Stimulated activated naive B cell treated with anti-CD40 and anti-IgM and Interleukin-4, amounts not matched to agents 10 μg/mL and 1 μg/mL and 100 μg/mL, for 72 hours (primary cell): ENCODE results near the gene ARPC5.

Experiments
- ATAC-seq, 2 donors: fragments of 150-1000 bp; cut with Tn5 transposase; replicated peaks; 2 replicates each; pipeline ENCODE4 v1.10.0; 2021; ENCODE audit warnings: moderate library complexity in 1 of 2
- DNase-seq: peaks from one replicate; pipeline ENCODE4 v3.0.0; 2021
- H3K27ac Mint-ChIP-seq: one replicate; pipeline ENCODE4 v1.8.0; 2022; ENCODE audit warnings: mild to moderate bottlenecking, mixed read lengths
- H3K27me3 Mint-ChIP-seq, 2 donors: one replicate each; pipeline ENCODE4 v1.8.0; 2022; ENCODE audit warnings: mixed read lengths in 2 of 2
- H3K36me3 Mint-ChIP-seq, 2 donors: one replicate each; pipeline ENCODE4 v1.8.0; 2022; ENCODE audit warnings: mixed read lengths in 2 of 2, mild to moderate bottlenecking in 1 of 2
- H3K4me1 Mint-ChIP-seq, 2 donors: one replicate each; pipeline ENCODE4 v1.8.0; 2022; ENCODE audit warnings: mixed read lengths in 2 of 2, mild to moderate bottlenecking in 1 of 2
- H3K4me3 Mint-ChIP-seq, 2 donors: one replicate each; pipeline ENCODE4 v1.8.0; 2022; ENCODE audit warnings: mild to moderate bottlenecking in 2 of 2, mixed read lengths in 2 of 2, moderate library complexity in 1 of 2
- H3K9me3 Mint-ChIP-seq, 2 donors: one replicate each; pipeline ENCODE4 v1.8.0; 2022; ENCODE audit warnings: mixed read lengths in 2 of 2, mild to moderate bottlenecking in 1 of 2

ARPC5 gene

DNA sequence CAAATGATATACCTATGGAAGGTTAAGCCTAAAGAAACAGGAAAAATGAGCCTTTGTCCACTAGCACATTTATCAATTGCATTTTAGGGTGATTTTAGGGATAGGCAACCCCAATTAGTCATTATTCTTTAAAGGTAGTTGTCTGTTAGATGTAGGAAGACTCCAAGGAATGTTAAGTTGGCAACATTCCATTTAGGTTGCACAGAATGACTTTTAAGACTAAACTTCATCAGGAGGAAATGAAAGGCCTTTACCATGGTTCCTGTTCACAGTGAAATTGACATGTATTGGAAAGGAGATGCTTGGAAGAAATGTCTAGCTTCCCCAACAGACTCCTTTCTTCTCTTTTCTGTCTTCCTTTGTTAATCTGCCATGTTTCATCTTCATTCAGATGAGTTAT lies 19.1 kb upstream of the ARPC5 start:
- Mint-ChIP-seq H3K27ac (no peak overlapping the region), H3K4me3 (no peak overlapping the region), H3K36me3 (no peaks in the 10 kb centered on the region), H3K27me3 (peaks cover 7 to 8% of the 10 kb centered on the region in 2 donors), H3K9me3 (no peaks in the 10 kb centered on the region), H3K4me1 (peaks cover 2 to 8% of the 10 kb centered on the region in 2 donors)
- DNase-seq, result no peak
- ATAC-seq, result no peak

DNA sequence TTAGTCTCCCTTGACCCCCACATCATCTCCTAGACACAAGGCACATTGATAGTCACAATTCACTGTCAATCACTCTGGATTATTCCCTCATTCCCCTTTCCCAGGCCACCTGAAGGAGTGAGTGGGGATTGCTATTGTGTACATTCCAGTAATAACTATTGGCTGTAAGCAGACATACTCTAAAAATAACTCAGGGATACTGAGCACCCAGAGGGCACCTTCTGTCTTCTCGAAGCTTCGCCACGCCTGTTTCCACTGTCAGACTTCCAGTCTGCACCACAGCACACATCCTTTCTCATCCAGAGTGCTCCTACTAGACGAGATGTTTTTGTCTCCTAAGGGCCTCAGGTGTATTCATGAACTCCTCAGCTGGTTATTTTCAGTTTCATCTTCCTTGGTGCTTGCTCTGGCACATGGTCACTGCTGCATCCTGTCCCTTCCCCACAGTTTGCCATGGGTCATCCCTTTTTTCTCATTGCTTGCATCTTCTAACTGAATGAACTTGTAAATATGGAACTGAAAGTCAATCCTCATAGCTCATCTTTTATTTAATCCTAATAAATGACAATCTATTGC lies 18.4 kb upstream of the ARPC5 start:
- H3K4me1 Mint-ChIP-seq, result peaks cover 2 to 8% of the 10 kb centered on the region in 2 donors
- peaks cover 7 to 8% of the 10 kb centered on the region in 2 donors for H3K27me3 Mint-ChIP-seq
- no peaks in the 10 kb centered on the region for H3K9me3 Mint-ChIP-seq
- no peaks in the 10 kb centered on the region for H3K36me3 Mint-ChIP-seq
- ATAC-seq (no peak), DNase-seq (no peak)
- no peak overlapping the region for H3K4me3 Mint-ChIP-seq
- H3K27ac Mint-ChIP-seq, result no peak overlapping the region

DNA sequence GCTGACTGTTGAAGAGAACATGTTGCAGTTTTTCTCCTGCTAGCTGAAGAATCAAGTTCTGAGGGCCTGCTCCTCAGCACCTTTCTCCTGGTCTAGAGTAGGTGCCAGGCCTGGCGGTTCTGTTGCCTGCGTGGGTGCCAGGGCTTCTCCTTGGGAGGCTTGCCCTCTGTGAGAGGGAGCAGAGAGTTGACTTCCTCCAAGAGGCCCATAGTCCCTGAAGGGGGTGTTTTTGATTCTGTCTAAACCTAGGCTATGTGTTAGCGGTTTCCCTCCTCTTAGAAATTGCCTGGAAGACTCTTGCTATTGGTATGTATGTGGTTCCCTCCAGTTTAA lies 17.8 kb upstream of the ARPC5 start:
- H3K4me1 Mint-ChIP-seq, result peaks cover 2 to 8% of the 10 kb centered on the region in 2 donors
- H3K27ac Mint-ChIP-seq, result no peak overlapping the region
- DNase-seq (no peak), ATAC-seq (no peak)
- peaks cover 7 to 10% of the 10 kb centered on the region in 2 donors for H3K27me3 Mint-ChIP-seq
- no peak overlapping the region for H3K4me3 Mint-ChIP-seq
- no peaks in the 10 kb centered on the region for H3K36me3 Mint-ChIP-seq
- H3K9me3 Mint-ChIP-seq, result no peaks in the 10 kb centered on the region

GRCh38 chr1:183652547-183653461 lies 17.2 kb upstream of the ARPC5 start, which contains the start of gene APOBEC4:
TSS of gene APOBEC4 (minus strand) at chr1:183653316. CDS start at chr1:183648781, 4,535 bp downstream.
- no peak for DNase-seq
- Mint-ChIP-seq H3K4me3 (no peak within 1 kb of the TSS), H3K9me3 (no peaks in the 10 kb centered on the region), H3K27ac (no peak within 1 kb of the TSS), H3K36me3 (no peaks in the 10 kb centered on the region), H3K4me1 (peaks cover 2 to 8% of the 10 kb centered on the region in 2 donors), H3K27me3 (peaks cover 11 to 16% of the 10 kb centered on the region in 2 donors)
- no peak for ATAC-seq

- H3K4me3 Mint-ChIP-seq, result no peak overlapping the region
- DNase-seq (no peak), ATAC-seq (no peak)
- peaks cover 14 to 17% of the 10 kb centered on the region in 2 donors for H3K27me3 Mint-ChIP-seq
- H3K9me3 Mint-ChIP-seq, result no peaks in the 10 kb centered on the region
- H3K27ac Mint-ChIP-seq, result no peak overlapping the region
- peaks cover 2 to 8% of the 10 kb centered on the region in 2 donors for H3K4me1 Mint-ChIP-seq
- no peaks in the 10 kb centered on the region for H3K36me3 Mint-ChIP-seq
Measured at GRCh38 chr1:183652107-183652506, 16.5 kb upstream of the ARPC5 start.

- no peak overlapping the region for H3K27ac Mint-ChIP-seq
- no peaks in the 10 kb centered on the region for H3K36me3 Mint-ChIP-seq
- no peak for DNase-seq
- peaks cover 17% of the 10 kb centered on the region in 2 donors for H3K27me3 Mint-ChIP-seq
- no peaks in the 10 kb centered on the region for H3K9me3 Mint-ChIP-seq
- H3K4me1 Mint-ChIP-seq, result peaks cover 2 to 8% of the 10 kb centered on the region in 2 donors
- ATAC-seq, result no peak
- H3K4me3 Mint-ChIP-seq, result no peak overlapping the region
Measured at GRCh38 chr1:183651612-183652011, 16.0 kb upstream of the ARPC5 start.

- no peak for DNase-seq
- peaks cover 17 to 19% of the 10 kb centered on the region in 2 donors for H3K27me3 Mint-ChIP-seq
- ATAC-seq, result no peak
- no peak overlapping the region for H3K27ac Mint-ChIP-seq
- no peak overlapping the region for H3K4me3 Mint-ChIP-seq
- no peaks in the 10 kb centered on the region for H3K9me3 Mint-ChIP-seq
- H3K36me3 Mint-ChIP-seq, result no peaks in the 10 kb centered on the region
- no peaks in the 10 kb centered on the region for H3K4me1 Mint-ChIP-seq
Measured at GRCh38 chr1:183648042-183648441, 12.5 kb upstream of the ARPC5 start.

GRCh38 chr1:183646776-183647175 lies 11.2 kb upstream of the ARPC5 start:
- ATAC-seq (no peak), DNase-seq (no peak)
- Mint-ChIP-seq H3K9me3 (no peaks in the 10 kb centered on the region), H3K27ac (no peak overlapping the region), H3K27me3 (peaks cover 16 to 17% of the 10 kb centered on the region in 2 donors), H3K36me3 (no peaks in the 10 kb centered on the region), H3K4me3 (no peak overlapping the region), H3K4me1 (no peaks in the 10 kb centered on the region)

GRCh38 chr1:183645531-183645930 lies 9.9 kb upstream of the ARPC5 start:
- Mint-ChIP-seq H3K4me3 (no peak overlapping the region), H3K4me1 (no peaks in the 10 kb centered on the region), H3K27ac (no peak overlapping the region), H3K36me3 (no peaks in the 10 kb centered on the region), H3K27me3 (peaks cover 12 to 17% of the 10 kb centered on the region in 2 donors), H3K9me3 (no peaks in the 10 kb centered on the region)
- ATAC-seq, result no peak
- DNase-seq, result no peak

GRCh38 chr1:183642166-183642565 lies 6.6 kb upstream of the ARPC5 start:
- no peaks in the 10 kb centered on the region for H3K4me1 Mint-ChIP-seq
- no peak for ATAC-seq
- H3K36me3 Mint-ChIP-seq, result no peaks in the 10 kb centered on the region
- peaks cover 4 to 8% of the 10 kb centered on the region in 2 donors for H3K27me3 Mint-ChIP-seq
- H3K27ac Mint-ChIP-seq, result no peak overlapping the region
- H3K4me3 Mint-ChIP-seq, result no peak overlapping the region
- H3K9me3 Mint-ChIP-seq, result no peaks in the 10 kb centered on the region
- no peak for DNase-seq

GRCh38 chr1:183640193-183640592 lies 4.6 kb upstream of the ARPC5 start:
- ATAC-seq, result no peak
- no peak for DNase-seq
- peaks cover 6 to 8% of the 10 kb centered on the region in 2 donors for H3K27me3 Mint-ChIP-seq
- H3K27ac Mint-ChIP-seq, result peak overlapping the region; percentile 37
- H3K4me1 Mint-ChIP-seq, result peaks cover 7 to 10% of the 10 kb centered on the region in 2 donors
- H3K9me3 Mint-ChIP-seq, result no peaks in the 10 kb centered on the region
- H3K4me3 Mint-ChIP-seq, result no peak overlapping the region
- peaks cover 4% of the 10 kb centered on the region in 2 donors for H3K36me3 Mint-ChIP-seq

DNA sequence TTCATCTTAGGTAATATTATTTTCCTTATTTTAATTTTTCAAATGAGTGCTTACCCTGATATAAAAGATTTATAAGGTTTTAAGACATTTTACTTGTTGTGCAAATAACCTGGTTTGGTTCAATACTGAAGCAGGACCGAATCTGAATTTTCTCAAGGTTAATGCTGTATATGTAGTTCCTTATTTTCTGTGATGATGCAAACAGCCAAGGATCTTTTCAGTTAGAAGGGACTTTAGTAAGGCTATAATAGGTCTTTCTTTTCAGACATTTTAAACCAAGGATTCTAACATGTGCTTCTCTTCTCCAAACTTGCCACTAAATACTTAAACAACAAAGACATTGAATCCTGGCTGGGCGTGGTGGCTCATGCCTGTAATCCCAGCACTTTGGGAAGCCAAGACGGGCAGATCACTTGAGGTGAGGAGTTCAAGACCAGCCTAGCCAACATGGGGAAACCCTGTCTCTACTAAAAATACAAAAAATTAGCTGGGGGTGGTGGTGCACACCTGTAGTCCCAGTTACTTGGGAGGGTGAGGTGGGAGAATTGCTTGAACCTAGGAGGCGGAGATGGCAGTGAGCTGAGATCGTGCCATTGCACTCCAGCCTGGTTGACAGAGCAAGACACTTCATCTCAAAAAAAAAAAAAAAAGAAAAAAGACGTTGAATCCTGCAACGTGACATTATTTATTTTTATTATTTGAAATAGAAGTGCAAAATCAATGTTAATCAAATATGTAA lies 3.2 kb upstream of the ARPC5 start:
- H3K27ac Mint-ChIP-seq, result no peak overlapping the region
- H3K27me3 Mint-ChIP-seq, result peaks cover 6 to 8% of the 10 kb centered on the region in 2 donors
- ATAC-seq (no peak), DNase-seq (no peak)
- H3K4me1 Mint-ChIP-seq, result peaks cover 7 to 10% of the 10 kb centered on the region in 2 donors
- H3K9me3 Mint-ChIP-seq, result no peaks in the 10 kb centered on the region
- H3K4me3 Mint-ChIP-seq, result no peak overlapping the region
- H3K36me3 Mint-ChIP-seq, result peaks cover 4% of the 10 kb centered on the region in 2 donors

GRCh38 chr1:183636783-183637182 lies 1.2 kb upstream of the ARPC5 start:
- Mint-ChIP-seq H3K4me1 (peaks cover 9 to 17% of the 10 kb centered on the region in 2 donors), H3K27ac (no peak overlapping the region), H3K4me3 (peak overlapping the region; percentile 97 to 100), H3K36me3 (peaks cover 9 to 10% of the 10 kb centered on the region in 2 donors), H3K9me3 (no peaks in the 10 kb centered on the region), H3K27me3 (peaks cover 6 to 7% of the 10 kb centered on the region in 2 donors)
- ATAC-seq (no peak), DNase-seq (no peak)

GRCh38 chr1:183636334-183636682 lies 725 bp upstream of the ARPC5 start:
- Mint-ChIP-seq H3K27me3 (peaks cover 2 to 6% of the 10 kb centered on the region in 2 donors), H3K4me3 (peak overlapping the region; percentile 97 to 100), H3K9me3 (no peaks in the 10 kb centered on the region), H3K36me3 (peaks cover 10 to 11% of the 10 kb centered on the region in 2 donors), H3K4me1 (peaks cover 9 to 20% of the 10 kb centered on the region in 2 donors), H3K27ac (peak overlapping the region; percentile 99)
- DNase-seq, result no peak
- ATAC-seq, result no peak
